SKM-1 treated with dmso at 0.1 percent for 144 hours (cell line): ENCODE measurements around the gene SPIN2A.
"Not testable (repeated sequence)": the region's sequence is repeated elsewhere in the genome, so short reads cannot be mapped to it uniquely, and the experiment has no call there.

Experiments used
- DNase-seq: peaks from one replicate; lab custom pipeline; 2025; ENCODE audit not compliant: unreplicated experiment; lab: John Stamatoyannopoulos, UW

The SPIN2A gene

GRCh38 chrX:57102918-57103317 is 34.3 kb downstream of the SPIN2A start:
- DNase-seq: not testable (repeated sequence)
